Measurements from ENCODE around the gene ZFPM1. TPM values are rescaled to one million over a fixed set of nuclear protein-coding genes. Genes with fewer than 3 reads are reported as not detected.
"Not testable (repeated sequence)": the region's sequence is repeated elsewhere in the genome, so short reads cannot be mapped to it uniquely, and the experiment has no call there.

ZFPM1 gene
- total and polyA plus RNA-seq, 8 donors, result 3.6 to 22.5 (median 19.3) TPM

DNA sequence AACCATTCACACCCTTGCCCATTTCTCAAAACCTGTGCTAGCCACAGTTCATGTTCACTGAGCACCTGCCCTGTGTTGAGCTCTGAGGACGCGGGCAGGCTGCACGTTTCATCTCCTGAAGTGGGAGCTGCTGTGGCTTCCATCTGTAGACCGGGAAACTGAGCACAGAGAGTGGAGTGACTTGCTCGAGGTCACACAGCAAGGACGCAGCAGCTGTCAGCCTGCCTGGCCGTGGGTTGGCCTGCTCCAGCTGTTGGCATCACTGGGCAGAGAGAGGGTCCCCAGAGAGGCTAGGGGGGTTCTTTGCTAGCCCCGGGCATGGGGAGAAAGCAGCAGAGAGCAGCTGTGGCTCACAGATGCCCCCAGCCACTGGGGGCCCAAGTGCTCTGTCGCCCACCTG, 28.8 kb downstream of the ZFPM1 start:
- 57 to 59% methylated on average over 9 of the region's 9 CpGs for WGBS, 2 donors
- intact Hi-C loops (cut with DNase I), result no loop called here
- Histone ChIP-seq H3K4me3 (no peak overlapping the region), H3K27me3 (no peaks in the 10 kb centered on the region), H3K9me3 (no peaks in the 10 kb centered on the region), H3K27ac (no peak overlapping the region), H3K36me3 (no peaks in the 10 kb centered on the region), H3K4me1 (peaks cover 34 to 56% (median 53%) of the 10 kb centered on the region in 3 donors)
- ATAC-seq, result no peak
- no peak for DNase-seq
- TF ChIP-seq, protein P1, sequence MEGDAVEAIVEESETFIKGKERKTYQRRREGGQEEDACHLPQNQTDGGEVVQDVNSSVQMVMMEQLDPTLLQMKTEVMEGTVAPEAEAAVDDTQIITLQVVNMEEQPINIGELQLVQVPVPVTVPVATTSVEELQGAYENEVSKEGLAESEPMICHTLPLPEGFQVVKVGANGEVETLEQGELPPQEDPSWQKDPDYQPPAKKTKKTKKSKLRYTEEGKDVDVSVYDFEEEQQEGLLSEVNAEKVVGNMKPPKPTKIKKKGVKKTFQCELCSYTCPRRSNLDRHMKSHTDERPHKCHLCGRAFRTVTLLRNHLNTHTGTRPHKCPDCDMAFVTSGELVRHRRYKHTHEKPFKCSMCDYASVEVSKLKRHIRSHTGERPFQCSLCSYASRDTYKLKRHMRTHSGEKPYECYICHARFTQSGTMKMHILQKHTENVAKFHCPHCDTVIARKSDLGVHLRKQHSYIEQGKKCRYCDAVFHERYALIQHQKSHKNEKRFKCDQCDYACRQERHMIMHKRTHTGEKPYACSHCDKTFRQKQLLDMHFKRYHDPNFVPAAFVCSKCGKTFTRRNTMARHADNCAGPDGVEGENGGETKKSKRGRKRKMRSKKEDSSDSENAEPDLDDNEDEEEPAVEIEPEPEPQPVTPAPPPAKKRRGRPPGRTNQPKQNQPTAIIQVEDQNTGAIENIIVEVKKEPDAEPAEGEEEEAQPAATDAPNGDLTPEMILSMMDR (IDR thresholded peaks at IDR 0.05), result no peak
- FAIRE-seq, result no peak

- peak; percentile 41 to 51 (median 44) for ATAC-seq
Observed at GRCh38 chr16:88482630-88483391, 29.7 kb downstream of the ZFPM1 start.

GRCh38 chr16:88483392-88483641, 30.2 kb downstream of the ZFPM1 start:
- intact Hi-C loops (cut with DNase I), result no loop called here
- TF ChIP-seq, protein P1 (IDR thresholded peaks at IDR 0.05), result no peak
- no peak for FAIRE-seq
- Histone ChIP-seq H3K27ac (no peak overlapping the region), H3K9me3 (no peaks in the 10 kb centered on the region), H3K27me3 (no peaks in the 10 kb centered on the region), H3K36me3 (no peaks in the 10 kb centered on the region), H3K4me1 (peaks cover 45 to 52% (median 50%) of the 10 kb centered on the region in 3 donors), H3K4me3 (no peak overlapping the region)
- ATAC-seq, result no peak
- WGBS, 2 donors, result 70 to 76% methylated on average over 8 of the region's 8 CpGs
- DNase-seq, result no peak

More at GRCh38 chr16:88482630-88483391, 29.7 kb downstream of the ZFPM1 start:
- Histone ChIP-seq H3K9me3 (no peaks in the 10 kb centered on the region), H3K4me1 (peaks cover 43 to 56% (median 53%) of the 10 kb centered on the region in 3 donors), H3K36me3 (no peaks in the 10 kb centered on the region), H3K4me3 (no peak overlapping the region), H3K27ac (peak overlapping the region in 2 of 4 donors; percentile 27 to 31), H3K27me3 (no peaks in the 10 kb centered on the region)
- no peak for FAIRE-seq
- WGBS, 2 donors, result 48 to 65% methylated on average over 13 to 22 of the region's 22 CpGs
- TF ChIP-seq, protein P1 (IDR thresholded peaks at IDR 0.05), result no peak
- intact Hi-C loops (cut with DNase I), result no loop called here
- peak in 3 of 6 donors; percentile 69 to 77 (median 76) for DNase-seq

DNA sequence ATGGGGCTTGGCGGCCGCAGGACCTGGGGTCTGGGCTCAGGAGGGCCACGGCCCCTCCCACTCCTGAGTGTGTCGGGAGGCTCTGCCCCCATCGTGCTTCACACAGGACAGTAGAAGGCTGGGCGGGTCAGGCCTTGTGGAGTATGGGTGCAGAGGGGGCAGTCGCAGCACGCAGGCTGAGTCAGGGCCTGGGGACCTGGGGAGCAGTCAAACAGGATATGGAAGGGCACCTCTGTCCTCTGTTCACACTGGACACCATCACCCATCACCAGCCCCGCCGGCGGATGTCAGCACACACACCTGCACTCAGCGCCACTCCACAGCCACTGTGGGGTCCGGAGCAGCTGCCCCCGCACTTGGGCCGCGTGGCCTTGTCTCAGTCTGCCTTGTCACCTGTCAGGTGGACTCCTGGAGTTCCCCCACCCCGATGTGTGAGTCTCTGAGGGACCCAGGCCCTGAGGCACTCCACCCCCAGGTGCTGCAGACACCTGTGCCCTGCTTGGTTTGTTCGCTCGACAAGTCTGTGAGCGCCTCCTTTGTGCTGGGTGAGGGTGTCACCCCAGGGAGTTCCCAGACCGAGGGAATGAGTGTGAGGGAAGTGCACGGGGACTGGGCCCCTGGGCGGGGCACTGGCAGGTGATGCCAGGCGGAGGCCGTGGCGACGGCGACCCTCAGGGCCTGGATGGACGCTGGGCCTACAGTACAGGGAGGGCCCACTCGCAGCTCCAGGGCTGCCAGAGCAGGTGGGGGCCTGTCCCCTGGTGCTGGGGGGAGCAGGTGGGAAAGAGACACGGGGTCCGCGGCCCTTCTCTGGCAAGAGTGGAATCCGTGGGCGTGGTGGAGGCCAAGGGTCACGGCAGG, 31.7 kb downstream of the ZFPM1 start:
- no peak for DNase-seq
- WGBS, 2 donors, result 86 to 92% methylated on average over 36 of the region's 36 CpGs
- ATAC-seq, result no peak
- Histone ChIP-seq H3K27me3 (no peaks in the 10 kb centered on the region), H3K36me3 (no peaks in the 10 kb centered on the region), H3K4me3 (no peak overlapping the region), H3K9me3 (no peaks in the 10 kb centered on the region), H3K4me1 (peaks cover 45 to 52% (median 50%) of the 10 kb centered on the region in 3 donors), H3K27ac (no peak overlapping the region)
- TF ChIP-seq, protein P1 (IDR thresholded peaks at IDR 0.05), result no peak
- intact Hi-C loops (cut with DNase I), result no loop called here
- no peak for FAIRE-seq

DNA sequence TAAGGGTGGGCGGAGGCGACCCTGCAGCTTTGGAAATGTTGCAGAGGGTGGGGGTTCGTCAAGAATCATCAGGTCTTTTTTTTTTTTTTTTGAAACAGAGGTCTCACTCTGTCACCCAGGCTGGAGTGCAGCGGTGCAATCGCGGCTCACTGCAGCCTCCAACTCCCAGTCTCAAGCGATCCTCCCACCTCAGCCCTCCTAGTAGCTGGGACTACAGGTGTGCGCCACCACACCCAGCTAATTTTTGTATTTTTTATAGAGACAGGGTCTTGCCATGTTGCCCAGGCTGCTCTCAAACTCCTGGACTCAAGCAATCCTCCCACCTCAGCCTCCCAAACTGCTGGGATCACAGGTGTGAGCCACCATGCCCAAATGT, 32.3 kb downstream of the ZFPM1 start:
- DNase-seq, FAIRE-seq: not testable (repeated sequence)

More for the DNA sequence above, 32.3 kb downstream of the ZFPM1 start:
- ATAC-seq; H3K36me3 ChIP-seq; intact Hi-C loops (cut with DNase I); H3K27ac ChIP-seq; H3K27me3 ChIP-seq; H3K4me3 ChIP-seq; H3K9me3 ChIP-seq: not testable (repeated sequence)
- peaks cover 43 to 47% (median 46%) of the 10 kb centered on the region in 3 donors for H3K4me1 ChIP-seq
- WGBS, 2 donors, result 89 to 97% methylated on average over 8 of the region's 8 CpGs
